GM21515 (cell line): ENCODE measurements around the gene NFXL1.
"Not testable (repeated sequence)": the region's sequence is repeated elsewhere in the genome, so short reads cannot be mapped to it uniquely, and the experiment has no call there.

Experiments
- ATAC-seq: cut with Tn5 transposase; IDR thresholded peaks from one replicate; pipeline ENCODE4 v1.9.1; 2021; ENCODE audit not compliant: unreplicated experiment

Gene NFXL1

DNA sequence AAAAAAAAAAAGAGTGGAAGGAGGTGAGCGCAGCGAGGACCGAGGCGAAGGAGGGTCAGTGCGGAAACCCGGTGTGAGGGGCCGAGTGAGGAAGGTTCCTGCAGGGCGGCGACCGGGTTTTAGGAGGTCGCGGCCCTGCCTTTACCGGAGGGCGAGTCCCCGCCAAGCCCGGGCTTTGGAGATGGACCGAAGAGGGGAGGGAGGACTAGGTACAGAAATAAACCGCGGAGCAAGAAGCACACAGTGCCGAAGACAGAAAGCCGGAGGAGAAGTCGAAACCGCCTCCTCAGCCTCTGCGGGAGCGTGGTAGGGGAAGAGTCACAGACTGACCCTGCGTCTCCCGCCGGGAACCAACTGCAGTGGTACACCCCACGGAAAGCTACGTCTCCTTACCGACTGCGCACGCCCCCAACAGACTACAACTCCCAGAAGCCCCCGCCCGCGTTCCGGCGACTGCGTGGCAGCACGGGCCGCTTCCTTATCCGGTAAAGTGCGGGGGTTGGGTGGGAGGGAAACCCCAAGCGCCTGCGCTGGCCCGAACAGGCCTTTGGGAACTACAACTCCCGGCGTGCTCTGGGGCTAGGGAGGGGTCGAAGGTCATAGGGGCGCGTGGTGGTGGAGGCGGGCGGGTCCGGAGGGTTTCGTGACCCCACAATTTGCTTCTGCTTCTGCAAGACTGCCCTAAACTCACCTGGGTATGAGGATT, at the start of gene NFXL1:
NFXL1 (minus strand) TSS at position 364 of the 706 bp plus-strand sequence. CDS start 380 bp downstream, outside the sequence.
- ATAC-seq: peak; percentile 95

GRCh38 chr4:47954677-47955076, 40.3 kb upstream of the NFXL1 start:
- no peak for ATAC-seq

DNA sequence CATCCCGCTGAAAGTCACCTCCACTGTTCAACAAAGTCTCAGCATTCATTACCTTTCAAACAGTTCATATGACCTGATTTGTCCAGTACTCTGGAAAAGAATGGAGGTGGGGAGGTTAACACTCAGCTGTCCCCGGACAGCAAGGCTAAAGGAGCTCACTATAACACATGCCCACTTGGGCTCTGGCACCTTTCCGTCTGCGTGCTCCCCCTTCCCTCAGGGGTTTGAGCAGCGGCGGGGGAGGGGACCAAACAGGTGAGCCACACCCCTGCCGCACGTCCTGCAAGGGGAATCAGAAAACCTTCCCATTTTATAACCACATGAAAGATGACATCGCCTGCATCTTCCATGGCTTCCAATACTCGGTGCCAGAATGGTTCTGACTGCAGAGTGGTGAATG, 39.9 kb upstream of the NFXL1 start:
- ATAC-seq: no peak

DNA sequence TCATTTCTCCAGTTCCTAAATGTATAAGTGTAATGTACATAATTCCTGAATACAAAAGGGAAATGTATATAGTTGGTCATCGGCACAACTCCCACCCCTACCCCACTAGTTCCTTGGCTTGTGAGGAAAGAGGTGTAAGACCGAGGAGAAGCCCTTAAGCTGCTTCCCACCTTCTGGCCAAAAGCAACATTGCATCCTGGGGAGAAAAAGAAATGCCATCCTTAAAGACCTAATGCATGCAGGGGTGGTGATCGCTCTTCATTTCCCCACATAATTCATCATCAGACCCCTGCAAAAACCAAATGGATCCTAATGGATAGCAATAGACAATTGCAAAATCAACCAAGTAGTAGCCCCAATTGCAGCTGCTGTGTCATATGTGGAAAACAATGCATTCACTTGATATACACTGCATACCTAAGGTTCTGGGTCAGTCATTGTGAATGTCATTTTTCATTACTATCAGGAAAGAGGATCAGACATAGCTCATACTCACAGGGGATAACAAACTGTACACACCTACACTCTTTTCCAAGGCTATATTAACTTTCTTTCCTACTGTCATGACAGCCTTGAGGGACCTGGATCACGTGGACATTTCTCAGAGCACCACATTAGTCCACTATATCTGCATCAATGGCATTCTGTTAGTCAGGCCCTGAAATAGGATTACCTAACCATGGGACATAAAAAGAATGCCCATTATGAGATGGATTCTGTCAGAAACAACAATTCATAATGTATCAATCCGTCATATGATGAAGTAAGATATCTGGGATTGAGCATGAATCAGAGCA, 31.7 kb upstream of the NFXL1 start:
- ATAC-seq: no peak

DNA sequence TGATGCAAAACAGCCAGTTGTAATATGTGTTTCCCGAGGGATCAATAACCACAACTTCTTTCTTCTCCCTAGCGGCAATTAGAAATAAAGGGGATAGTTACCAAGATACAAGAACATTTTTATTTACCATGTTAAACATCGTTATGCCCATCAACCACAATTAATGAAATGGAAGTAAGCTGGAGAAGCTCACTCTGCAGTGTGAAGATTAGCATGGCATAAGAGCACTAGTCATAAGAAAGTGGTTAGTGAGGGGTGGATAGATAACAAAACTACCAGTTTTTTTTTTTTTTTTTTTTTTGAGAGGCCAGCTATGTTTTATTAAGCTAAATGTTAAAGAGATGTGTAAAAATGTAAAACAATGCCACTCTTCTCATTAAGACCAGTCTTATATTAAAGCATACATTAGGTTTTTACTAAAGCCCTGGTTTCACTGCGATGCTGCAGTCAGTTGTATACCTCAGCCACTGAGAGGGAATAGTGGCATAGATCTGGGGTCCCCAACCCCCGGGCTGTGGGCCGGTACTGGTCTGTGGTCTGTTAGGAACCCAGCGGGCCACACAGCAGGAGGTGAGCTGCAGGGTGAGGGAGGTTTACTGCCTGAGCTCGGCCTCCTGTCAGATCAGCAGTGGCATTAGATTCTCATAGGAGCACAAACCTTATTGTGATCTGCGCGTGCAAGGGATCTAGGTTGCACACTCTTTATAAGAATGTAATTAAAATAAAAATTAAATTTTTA, 27.9 kb upstream of the NFXL1 start:
- ATAC-seq: no peak

GRCh38 chr4:47939456-47939855, 25.1 kb upstream of the NFXL1 start:
- no peak for ATAC-seq

- ATAC-seq: no peak
Measured at GRCh38 chr4:47936336-47936735, 22.0 kb upstream of the NFXL1 start.

DNA sequence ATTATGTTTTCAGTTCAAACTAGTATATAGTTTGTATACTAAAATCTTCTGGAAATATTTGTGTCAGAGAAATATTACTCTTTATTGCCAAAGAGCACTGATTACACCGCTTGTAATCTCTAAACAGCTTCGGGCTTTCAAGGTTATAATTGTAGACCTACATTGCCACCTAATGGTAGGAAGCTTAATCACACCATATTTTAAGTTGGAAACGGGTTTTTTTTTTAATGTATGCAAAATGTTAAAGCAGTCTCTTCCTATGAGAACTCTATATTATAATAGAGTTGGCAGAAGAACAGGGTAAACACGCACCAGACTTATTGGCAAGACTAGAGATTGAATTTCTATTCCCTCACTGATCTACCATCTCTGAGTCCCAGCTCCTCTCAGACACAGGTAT, 19.5 kb upstream of the NFXL1 start:
- ATAC-seq: no peak

DNA sequence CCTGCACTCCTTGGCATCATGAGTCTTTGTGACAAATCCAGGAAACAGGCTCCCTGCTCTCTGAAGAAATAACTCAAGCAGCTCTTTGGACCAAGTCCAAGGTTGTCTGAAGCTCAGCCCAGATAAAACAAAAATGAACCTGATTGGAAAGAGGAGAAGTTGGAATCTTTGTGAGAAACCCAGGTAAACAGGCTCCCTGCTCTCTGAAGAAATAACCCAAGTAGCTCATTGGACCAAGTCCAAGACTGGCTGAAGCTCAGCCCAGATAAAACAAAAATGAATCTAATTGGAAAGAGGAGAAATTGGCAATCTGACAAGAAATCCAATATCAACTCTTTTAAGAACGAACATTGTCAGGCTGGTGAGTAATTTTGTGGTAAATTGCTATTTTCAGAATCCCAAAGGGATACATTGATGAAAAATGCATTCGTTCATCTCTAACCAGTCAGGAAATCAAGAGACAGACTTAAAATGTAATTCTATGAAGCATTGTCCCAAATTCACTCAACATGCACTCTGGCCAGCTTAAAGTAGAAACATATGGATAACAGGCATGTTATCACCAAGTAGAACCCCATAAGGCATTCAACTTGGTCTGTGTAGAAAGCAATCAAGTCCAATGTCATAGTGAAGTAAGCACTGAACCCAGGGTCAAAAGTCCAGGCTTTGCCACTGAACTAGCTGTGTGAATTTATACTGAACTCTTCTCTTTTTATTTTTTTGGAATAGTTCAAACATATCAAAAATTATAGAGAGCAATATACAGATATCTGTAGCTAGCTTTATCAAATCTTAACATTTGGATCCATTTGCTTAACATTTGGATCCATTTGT, 16.8 kb upstream of the NFXL1 start:
- ATAC-seq: no peak

DNA sequence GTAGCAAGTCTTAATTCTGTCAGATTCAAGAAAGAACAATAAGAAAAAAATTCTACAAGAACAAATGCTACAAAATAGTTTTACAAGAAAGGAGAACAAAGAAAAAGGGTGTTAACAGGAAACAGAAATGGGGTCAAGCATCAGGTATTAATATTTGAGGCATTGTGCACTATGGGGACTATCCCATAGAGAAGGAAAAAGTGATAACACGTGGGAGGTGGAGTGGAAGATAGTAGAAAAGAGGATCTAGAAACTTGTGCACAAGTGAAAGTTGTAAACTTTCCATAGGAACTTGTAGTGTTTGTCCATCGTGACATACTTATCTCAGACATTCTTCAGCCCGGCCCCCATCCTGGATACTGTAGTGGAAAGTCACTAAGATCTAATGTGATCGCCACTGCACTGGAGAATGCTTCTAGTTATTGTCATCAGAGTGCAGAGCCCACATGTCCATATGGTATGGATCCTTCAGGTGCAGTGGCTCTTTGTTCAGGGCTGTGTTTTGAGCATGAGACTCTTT, 15.4 kb upstream of the NFXL1 start:
- ATAC-seq: no peak

DNA sequence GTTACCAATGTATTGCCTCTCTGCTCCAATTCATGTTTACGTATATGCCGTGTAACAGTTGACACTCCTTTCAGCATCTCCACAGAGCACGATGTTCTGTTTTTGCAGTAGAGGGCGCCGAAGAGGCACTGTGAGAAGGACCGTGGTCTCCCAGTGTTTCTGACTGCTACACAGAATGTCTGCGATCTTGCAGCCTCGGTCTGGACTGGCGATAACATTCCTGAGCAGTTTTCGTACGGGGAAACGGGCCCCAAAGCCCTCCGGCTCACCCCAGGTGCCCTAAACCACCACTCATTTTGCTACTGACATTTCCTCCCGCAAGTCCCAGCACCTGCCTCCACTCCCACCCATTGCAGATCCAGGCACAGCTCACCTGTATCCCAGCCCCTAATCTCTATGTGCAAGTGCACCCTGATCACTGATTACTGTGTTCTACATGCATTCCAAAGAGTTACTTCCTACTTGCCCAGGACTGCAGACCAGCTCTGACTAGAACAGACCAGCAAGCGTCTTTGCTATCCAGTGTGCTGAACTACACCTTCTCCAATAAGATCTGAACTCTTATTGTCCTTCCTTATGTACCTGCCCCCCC, 12.4 kb upstream of the NFXL1 start:
- ATAC-seq: peak; percentile 75

GRCh38 chr4:47923261-47923608, 8.9 kb upstream of the NFXL1 start:
- ATAC-seq: not testable (repeated sequence)

- not testable (repeated sequence) for ATAC-seq
Measured at GRCh38 chr4:47922436-47923260, 8.3 kb upstream of the NFXL1 start.

DNA sequence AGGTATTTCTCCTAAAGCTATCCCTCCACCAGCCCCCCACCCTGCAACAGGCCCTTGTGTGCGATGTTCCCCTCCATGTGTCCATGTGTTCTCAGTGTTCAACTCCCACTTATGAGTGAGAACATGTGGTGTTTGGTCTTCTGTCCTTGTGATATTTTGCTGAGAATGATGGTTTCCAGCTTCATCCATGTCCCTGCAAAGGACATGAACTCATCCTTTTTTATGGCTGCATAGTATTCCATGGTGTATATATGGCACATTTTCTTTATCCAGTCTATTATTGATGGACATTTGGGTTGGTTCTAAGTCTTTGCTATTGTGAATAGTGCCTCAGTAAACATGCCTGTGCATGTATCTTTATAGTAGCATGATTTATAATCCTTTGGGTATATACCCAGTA, 2.8 kb upstream of the NFXL1 start:
- not testable (repeated sequence) for ATAC-seq

DNA sequence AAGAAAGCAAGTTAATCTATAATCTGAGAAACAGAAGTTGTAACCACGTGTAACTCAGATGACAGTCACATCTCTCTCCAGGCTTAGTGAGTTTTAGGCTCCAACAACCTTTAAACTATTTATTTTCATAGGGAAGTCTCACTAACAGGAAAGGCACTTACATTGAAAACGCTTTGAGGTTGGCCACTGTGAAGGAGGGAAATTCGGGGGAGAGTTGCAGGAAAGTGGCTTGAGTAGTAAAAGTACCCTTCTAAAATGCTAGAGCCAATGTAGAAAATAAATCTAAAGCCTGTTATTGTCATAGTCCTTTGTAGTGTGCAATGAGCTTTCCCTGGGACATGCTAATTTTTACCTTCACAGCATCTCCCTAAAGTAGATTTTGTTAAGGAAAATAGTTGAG, 995 bp upstream of the NFXL1 start:
- ATAC-seq: no peak

DNA sequence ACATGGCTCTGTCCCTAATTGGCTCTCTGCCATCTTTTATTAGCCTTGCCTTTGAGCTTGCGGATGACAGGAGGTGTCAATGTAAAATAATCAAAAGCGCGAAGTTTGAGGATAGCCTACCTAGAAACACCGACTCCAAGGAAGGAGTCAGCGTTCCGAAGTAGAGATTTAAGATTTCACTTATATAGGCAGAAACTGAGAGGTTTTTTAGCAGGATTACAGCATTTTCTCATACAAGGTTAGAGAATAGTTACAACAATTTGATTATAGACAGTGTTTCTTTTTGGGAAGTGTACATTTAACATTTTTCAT, 499 bp upstream of the NFXL1 start:
- ATAC-seq: peak; percentile 22

- ATAC-seq: peak; percentile 29
Measured at GRCh38 chr4:47913861-47914219, 543 bp downstream of the NFXL1 start.

DNA sequence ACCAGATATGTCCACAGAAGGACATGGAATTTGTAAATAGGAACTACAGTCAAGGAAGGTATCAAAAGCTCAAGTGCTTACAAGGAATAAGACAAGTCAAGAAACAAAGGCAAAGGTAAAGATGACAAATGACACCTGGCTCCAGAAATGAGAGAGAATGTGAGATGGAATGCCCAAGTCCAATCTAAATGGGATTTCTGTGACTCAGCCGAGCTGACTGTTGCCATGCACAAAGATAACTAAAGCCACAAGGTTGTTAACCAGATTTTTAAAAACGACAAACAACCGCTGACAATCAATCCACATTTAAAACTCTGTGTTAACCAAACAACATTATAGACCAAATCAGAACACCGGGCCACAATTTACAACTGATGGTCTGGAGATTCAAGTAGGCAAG, 1.1 kb downstream of the NFXL1 start:
- no peak for ATAC-seq

DNA sequence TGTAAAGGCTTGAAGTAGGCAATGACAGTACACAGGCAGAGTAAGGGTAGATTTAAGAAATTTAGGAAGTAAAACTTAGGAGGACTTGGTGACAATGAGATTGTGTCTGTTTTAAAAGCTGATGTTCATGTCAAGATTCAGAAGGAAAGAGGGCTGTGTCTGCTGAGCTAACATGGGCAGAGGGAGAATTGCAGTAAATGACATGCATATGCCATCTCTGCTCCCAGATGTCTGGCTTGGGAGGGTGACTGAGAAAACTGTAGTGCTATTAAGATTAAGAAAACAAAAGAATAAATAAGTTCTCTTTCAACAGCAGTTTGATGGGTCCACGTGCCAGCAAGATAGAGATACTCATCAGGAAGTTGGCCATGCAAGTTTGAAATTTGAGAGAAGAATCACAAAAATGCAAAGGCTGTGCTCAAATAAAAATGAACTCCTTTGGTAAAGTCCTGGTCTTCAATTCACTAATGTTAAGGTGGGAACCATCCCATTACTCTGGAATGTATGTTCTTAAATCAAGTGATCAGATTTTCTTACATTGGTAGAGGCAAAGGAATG, 7.2 kb downstream of the NFXL1 start:
- no peak for ATAC-seq
